Neuronal stem cell (in vitro differentiated cells): ENCODE data around the gene TMEM151B.

ENCODE experiments used
- DNase-seq: peaks from one replicate; pipeline ENCODE4 v3.0.0-alpha.2; 2013; ENCODE audit warnings: low spot score
- H2AFZ ChIP-seq: one replicate; pipeline ENCODE4 v1.6.1; 2013; ENCODE audit warnings: mild to moderate bottlenecking, low read length, inconsistent platforms
- H2AK5ac ChIP-seq: 2 replicates; pipeline ENCODE4 v1.6.1; 2013; ENCODE audit warnings: low read depth, mild to moderate bottlenecking, inconsistent platforms, low read length, moderate library complexity, mixed read lengths
- H2BK120ac ChIP-seq: 2 replicates; pipeline ENCODE4 v1.6.1; 2013; ENCODE audit warnings: low read depth, mild to moderate bottlenecking, inconsistent platforms, low read length, moderate library complexity, mixed read lengths
- H2BK12ac ChIP-seq: one replicate; pipeline ENCODE4 v1.6.1; 2013; ENCODE audit warnings: low read length, inconsistent platforms
- H2BK15ac ChIP-seq: 2 replicates; pipeline ENCODE4 v1.6.1; 2013; ENCODE audit warnings: mild to moderate bottlenecking, low read length, inconsistent platforms, mixed read lengths
- H2BK5ac ChIP-seq: one replicate; pipeline ENCODE4 v1.6.1; 2013; ENCODE audit warnings: inconsistent platforms, mild to moderate bottlenecking, low read length, moderate library complexity
- H3K14ac ChIP-seq: one replicate; pipeline ENCODE4 v1.6.1; 2013; ENCODE audit warnings: low read length, inconsistent platforms
- H3K18ac ChIP-seq: 2 replicates; pipeline ENCODE4 v1.6.1; 2013; ENCODE audit warnings: low read length, inconsistent platforms
- H3K23ac ChIP-seq: 2 replicates; pipeline ENCODE4 v1.6.1; 2013; ENCODE audit warnings: low read depth, mild to moderate bottlenecking, mixed read lengths, low read length, inconsistent platforms; ENCODE audit not compliant: poor library complexity
- H3K27ac ChIP-seq: replicated peaks from 3 replicates; pipeline ENCODE4 v1.5.1; 2013; ENCODE audit warnings: low read length, inconsistent platforms
- H3K27me3 ChIP-seq, 3 experiments: 2 replicates each; pipeline ENCODE4 v1.6.1; 2013; ENCODE audit warnings: low read length in 3 of 3, mild to moderate bottlenecking in 2 of 3, inconsistent platforms in 1 of 3, low read depth in 1 of 3, mixed read lengths in 1 of 3, moderate library complexity in 1 of 3; ENCODE audit not compliant: control insufficient read depth in 3 of 3, insufficient read depth in 3 of 3
- H3K36me3 ChIP-seq, 2 donors: replicated peaks in 1 of 2; 2 replicates each; pipeline ENCODE4 v1.6.1; 2013; ENCODE audit warnings: low read length in 2 of 2; ENCODE audit not compliant: control insufficient read depth in 2 of 2, insufficient read depth in 2 of 2
- H3K4ac ChIP-seq: 2 replicates; pipeline ENCODE4 v1.6.1; 2013; ENCODE audit warnings: inconsistent platforms, mild to moderate bottlenecking, low read length, moderate library complexity
- H3K4me1 ChIP-seq, 2 donors: 1 replicate in 1 of 2; 2 replicates in 1 of 2; pipeline ENCODE4 v1.6.1; 2013; ENCODE audit warnings: low read length in 2 of 2, low read depth in 1 of 2; ENCODE audit not compliant: control insufficient read depth in 2 of 2, insufficient read depth in 1 of 2
- H3K4me2 ChIP-seq: one replicate; pipeline ENCODE4 v1.6.1; 2013; ENCODE audit warnings: mild to moderate bottlenecking, low read length, inconsistent platforms; ENCODE audit not compliant: insufficient read depth, poor library complexity, severe bottlenecking
- H3K4me3 ChIP-seq, 2 donors: 2 replicates each; pipeline ENCODE4 v1.5.1; 2013; ENCODE audit warnings: low read length in 2 of 2, mild to moderate bottlenecking in 2 of 2, inconsistent platforms in 1 of 2, moderate library complexity in 1 of 2
- H3K79me1 ChIP-seq: one replicate; pipeline ENCODE4 v1.6.1; 2013; ENCODE audit warnings: low read depth, mild to moderate bottlenecking, inconsistent platforms, low read length, moderate library complexity
- H3K9ac ChIP-seq: one replicate; pipeline ENCODE4 v1.6.1; 2013; ENCODE audit warnings: mild to moderate bottlenecking, low read depth, low read length, inconsistent platforms; ENCODE audit not compliant: poor library complexity
- H3K9me3 ChIP-seq, 2 donors: replicated peaks in 1 of 2; 2 replicates each; pipeline versions ENCODE3 to v1.6.1; 2013; ENCODE audit warnings: low read length in 2 of 2, mild to moderate bottlenecking in 2 of 2, inconsistent platforms in 1 of 2, low read depth in 1 of 2, mixed read lengths in 1 of 2, moderate library complexity in 1 of 2; ENCODE audit not compliant: control insufficient read depth in 2 of 2, insufficient read depth in 1 of 2
- H4K8ac ChIP-seq: one replicate; pipeline ENCODE4 v1.6.1; 2013; ENCODE audit warnings: low read depth, mild to moderate bottlenecking, inconsistent platforms, low read length, moderate library complexity
- H4K91ac ChIP-seq: one replicate; pipeline ENCODE4 v1.6.1; 2013; ENCODE audit warnings: low read length, low read depth, mild to moderate bottlenecking, inconsistent platforms; ENCODE audit not compliant: poor library complexity
- WGBS, 2 donors: extraction: QIAGEN DNeasy Blood & Tissue Kit; methylation state at CpG; one replicate each; pipeline ENCODE4 v1.1.7; 2013; ENCODE audit warnings: missing lambda C conversion rate in 2 of 2, mixed read lengths in 1 of 2; ENCODE audit not compliant: insufficient read length in 2 of 2, insufficient replicate concordance in 1 of 2; ENCODE audit errors: extremely low coverage in 2 of 2; 5-methylcytosine and 5-hydroxymethylcytosine counted together

The TMEM151B gene

DNA sequence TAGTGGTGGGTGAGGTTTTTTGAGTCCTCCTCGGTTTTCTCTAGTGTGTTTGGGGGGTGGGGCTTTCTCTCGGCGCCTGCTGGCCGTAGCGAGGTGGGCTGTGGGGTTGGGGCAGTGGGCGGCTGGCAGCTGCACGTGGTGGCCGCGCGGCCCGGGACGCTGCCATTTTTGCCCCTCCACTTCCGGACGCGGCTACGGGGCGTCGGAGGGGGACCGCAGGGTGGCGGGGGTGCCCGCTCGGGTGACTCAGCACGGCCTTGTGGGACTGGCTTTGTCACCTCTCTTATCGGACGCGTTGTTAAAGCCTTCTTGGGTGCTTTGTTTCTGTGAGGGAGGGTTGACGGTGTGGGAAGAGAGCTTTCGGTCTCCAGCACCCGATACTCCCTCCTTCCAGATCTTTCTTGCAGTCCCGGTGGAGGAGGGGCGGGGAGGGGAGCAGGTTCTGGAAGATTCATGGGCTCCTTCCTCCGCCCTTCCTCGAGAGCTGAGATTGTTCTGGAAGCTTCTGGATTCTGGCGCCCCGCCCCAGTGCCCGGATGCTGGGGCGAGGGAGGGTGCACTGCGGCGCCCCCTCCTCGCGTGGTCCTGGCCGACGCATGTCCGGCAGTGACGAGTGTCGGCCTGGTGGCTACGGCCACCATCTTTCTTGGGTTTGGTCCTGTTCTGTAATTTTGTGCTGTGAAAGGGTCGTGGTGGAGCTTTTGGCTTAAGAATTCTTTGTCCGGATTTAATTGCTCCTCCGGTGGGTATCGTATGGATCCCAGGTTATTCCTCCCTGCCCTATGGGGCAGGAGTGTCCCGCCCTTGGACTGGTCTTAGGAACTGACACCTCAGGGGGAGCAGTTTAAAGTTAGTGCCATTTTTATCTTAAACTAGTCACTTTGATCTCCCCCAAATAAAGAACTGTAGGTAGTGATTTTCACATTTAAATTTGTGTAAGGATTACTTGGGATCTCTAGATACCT lies 22.6 kb upstream of the TMEM151B start:
- Histone ChIP-seq H2BK120ac (no peak overlapping the region), H4K91ac (no peak overlapping the region), H3K79me1 (peaks cover 3% of the 10 kb centered on the region), H3K27ac (peak overlapping the region; percentile 52), H3K4ac (peak overlapping the region; percentile 17), H2AK5ac (peak overlapping the region; percentile 9), H3K14ac (peak overlapping the region; percentile 5), H3K36me3 (peaks cover 32 to 48% of the 10 kb centered on the region in 2 donors), H3K4me2 (peak overlapping the region; percentile 79), H4K8ac (no peak overlapping the region), H2BK5ac (peak overlapping the region; percentile 67), H3K4me1 (peaks cover 15 to 21% of the 10 kb centered on the region in 2 donors), H3K18ac (peak overlapping the region; percentile 20), H3K9me3 (no peaks in the 10 kb centered on the region), H3K27me3 (no peaks in the 10 kb centered on the region), H3K23ac (peak overlapping the region; percentile 99), H2AFZ (peak overlapping the region; percentile 2), H3K4me3 (peak overlapping the region; percentile 87 to 91), H2BK15ac (no peak overlapping the region), H3K9ac (peak overlapping the region; percentile 79), H2BK12ac (no peak overlapping the region)
- no CpG with 5 or more reads among the region's 52 CpGs for WGBS, 2 donors
- no peak for DNase-seq

DNA sequence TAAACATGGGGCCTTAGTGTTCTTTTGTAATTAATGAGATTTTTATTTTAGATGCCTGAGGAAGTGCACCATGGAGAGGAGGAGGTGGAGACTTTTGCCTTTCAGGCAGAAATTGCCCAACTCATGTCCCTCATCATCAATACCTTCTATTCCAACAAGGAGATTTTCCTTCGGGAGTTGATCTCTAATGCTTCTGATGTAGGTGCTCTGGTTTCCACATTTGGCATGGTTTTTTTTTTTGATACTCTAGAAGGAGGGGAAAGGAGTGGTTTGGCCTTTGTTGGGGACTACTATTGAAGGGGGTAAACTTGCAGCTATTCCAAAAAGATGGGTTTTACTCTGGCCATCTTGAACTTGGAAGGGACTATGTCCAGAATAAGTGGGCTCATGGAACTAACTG lies 21.7 kb upstream of the TMEM151B start:
- peaks cover 3% of the 10 kb centered on the region for H3K79me1 ChIP-seq
- no peak overlapping the region for H3K9ac ChIP-seq
- peaks cover 41 to 58% of the 10 kb centered on the region in 2 donors for H3K36me3 ChIP-seq
- H3K4me2 ChIP-seq: peak overlapping the region; percentile 79
- H3K4ac ChIP-seq: no peak overlapping the region
- peaks cover 15 to 21% of the 10 kb centered on the region in 2 donors for H3K4me1 ChIP-seq
- no peak overlapping the region for H3K27ac ChIP-seq
- H3K18ac ChIP-seq: no peak overlapping the region
- no peak overlapping the region for H2BK120ac ChIP-seq
- no peak overlapping the region for H2BK15ac ChIP-seq
- H3K27me3 ChIP-seq: no peaks in the 10 kb centered on the region
- H3K14ac ChIP-seq: no peak overlapping the region
- H2AK5ac ChIP-seq: no peak overlapping the region
- no peak for DNase-seq
- peak overlapping the region in 1 of 2 donors; percentile 87 for H3K4me3 ChIP-seq
- no peak overlapping the region for H2BK12ac ChIP-seq
- H3K23ac ChIP-seq: no peak overlapping the region
- no peak overlapping the region for H2AFZ ChIP-seq
- no peak overlapping the region for H2BK5ac ChIP-seq
- WGBS, 2 donors: no CpG with 5 or more reads among the region's 1 CpG
- H3K9me3 ChIP-seq: no peaks in the 10 kb centered on the region
- no peak overlapping the region for H4K8ac ChIP-seq
- H4K91ac ChIP-seq: no peak overlapping the region

DNA sequence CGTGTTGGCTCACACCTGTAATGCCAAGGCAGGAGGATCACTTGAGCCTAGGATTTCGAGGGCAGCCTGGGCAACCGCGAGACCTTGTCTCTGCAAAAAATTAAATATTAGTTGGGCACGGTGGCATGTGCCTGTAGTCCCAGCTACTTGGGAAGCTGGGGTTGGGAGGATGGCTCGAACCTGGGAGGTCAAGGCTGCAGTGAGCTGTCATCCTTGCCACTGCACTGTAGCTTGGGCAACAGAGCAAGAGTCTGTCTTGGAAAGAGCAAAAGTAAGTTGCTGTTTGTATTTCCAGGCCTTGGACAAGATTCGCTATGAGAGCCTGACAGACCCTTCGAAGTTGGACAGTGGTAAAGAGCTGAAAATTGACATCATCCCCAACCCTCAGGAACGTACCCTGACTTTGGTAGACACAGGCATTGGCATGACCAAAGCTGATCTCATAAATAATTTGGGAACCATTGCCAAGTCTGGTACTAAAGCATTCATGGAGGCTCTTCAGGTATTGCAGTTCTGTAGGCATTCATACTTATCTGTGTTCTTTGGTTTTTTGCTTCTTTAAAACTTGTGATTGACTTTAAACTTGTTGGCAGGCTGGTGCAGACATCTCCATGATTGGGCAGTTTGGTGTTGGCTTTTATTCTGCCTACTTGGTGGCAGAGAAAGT lies 21.0 kb upstream of the TMEM151B start:
- Histone ChIP-seq H3K4ac (no peak overlapping the region), H3K27ac (no peak overlapping the region), H4K8ac (no peak overlapping the region), H3K27me3 (no peaks in the 10 kb centered on the region), H3K36me3 (peaks cover 45 to 64% of the 10 kb centered on the region in 2 donors), H3K4me1 (peaks cover 15 to 21% of the 10 kb centered on the region in 2 donors), H3K18ac (no peak overlapping the region), H3K23ac (no peak overlapping the region), H2AFZ (no peak overlapping the region), H3K14ac (no peak overlapping the region), H3K79me1 (peaks cover 3% of the 10 kb centered on the region), H3K4me3 (peak overlapping the region in 1 of 2 donors; percentile 87), H2BK12ac (no peak overlapping the region), H2AK5ac (no peak overlapping the region), H2BK120ac (no peak overlapping the region), H3K4me2 (no peak overlapping the region), H4K91ac (no peak overlapping the region), H2BK15ac (no peak overlapping the region), H3K9me3 (no peaks in the 10 kb centered on the region), H3K9ac (no peak overlapping the region), H2BK5ac (no peak overlapping the region)
- no peak for DNase-seq
- WGBS, 2 donors: no CpG with 5 or more reads among the region's 9 CpGs
